Ishikawa (cell line): Measurements from ENCODE around the gene TMEM117.

Experiments used
- CEBPB ChIP-seq: IDR thresholded peaks from 2 replicates; pipeline ENCODE4 v1.6.1; 2012
- CREB1 ChIP-seq: IDR thresholded peaks from 2 replicates; pipeline ENCODE4 v1.6.1; 2012; ENCODE audit warnings: low read depth
- EGR1 ChIP-seq: IDR thresholded peaks from 2 replicates; pipeline ENCODE4 v1.6.1; 2012
- EP300 ChIP-seq: IDR thresholded peaks from 2 replicates; pipeline ENCODE4 v1.6.1; 2012; ENCODE audit warnings: borderline replicate concordance
- FOXM1 ChIP-seq: IDR thresholded peaks from 2 replicates; pipeline ENCODE4 v1.6.1; 2012; ENCODE audit warnings: low read depth, borderline replicate concordance
- NFIC ChIP-seq: IDR thresholded peaks from 2 replicates; pipeline ENCODE4 v1.6.1; 2012
- RAD21 ChIP-seq: IDR thresholded peaks from 2 replicates; pipeline ENCODE4 v1.6.1; 2012; ENCODE audit warnings: low read depth
- TAF1 ChIP-seq: IDR thresholded peaks from 2 replicates; pipeline ENCODE4 v1.6.1; 2012; ENCODE audit warnings: low read depth, mild to moderate bottlenecking
- TCF12 ChIP-seq: IDR thresholded peaks from 2 replicates; pipeline ENCODE4 v1.6.1; 2012; ENCODE audit warnings: low read depth
- TEAD4 ChIP-seq: IDR thresholded peaks from 2 replicates; pipeline ENCODE4 v1.6.1; 2012
- YY1 ChIP-seq: IDR thresholded peaks from 2 replicates; pipeline ENCODE4 v1.6.1; 2012; ENCODE audit warnings: low read depth
- ZBTB7A ChIP-seq: IDR thresholded peaks from 2 replicates; pipeline ENCODE4 v1.6.1; 2012; ENCODE audit warnings: low read depth
- TF ChIP-seq, protein P1 (sequence below): IDR thresholded peaks from 2 replicates; pipeline ENCODE4 v1.6.1; 2012; ENCODE audit warnings: low read depth, mild to moderate bottlenecking
- TF ChIP-seq, protein P2 (sequence below): IDR thresholded peaks from 2 replicates; pipeline ENCODE4 v1.6.1; 2012
- TF ChIP-seq, protein P3 (sequence below): IDR thresholded peaks from 2 replicates; pipeline ENCODE4 v1.6.1; 2012

TMEM117 gene

DNA sequence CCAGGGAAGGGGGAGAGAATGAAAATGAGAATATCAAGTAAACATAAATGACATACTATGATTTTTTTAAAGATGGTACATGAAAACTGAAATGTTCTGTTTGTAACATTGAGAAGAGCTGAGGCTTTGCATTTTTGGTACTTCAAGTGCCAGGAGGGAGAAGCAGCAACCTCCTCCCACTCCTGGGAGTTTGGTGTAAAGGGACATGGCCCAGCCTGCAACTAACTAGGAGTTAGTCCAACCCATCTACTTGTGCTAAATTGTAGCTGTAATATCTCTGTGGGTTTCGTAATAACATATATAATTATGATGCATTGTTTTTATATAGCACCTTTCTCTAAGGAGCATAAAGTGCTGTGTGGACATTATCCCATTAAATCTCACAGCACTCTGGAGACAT lies 522.8 kb downstream of the TMEM117 start:
- TF ChIP-seq CREB1: no peak
- no peak for TF ChIP-seq EGR1
- TF ChIP-seq, protein P1, sequence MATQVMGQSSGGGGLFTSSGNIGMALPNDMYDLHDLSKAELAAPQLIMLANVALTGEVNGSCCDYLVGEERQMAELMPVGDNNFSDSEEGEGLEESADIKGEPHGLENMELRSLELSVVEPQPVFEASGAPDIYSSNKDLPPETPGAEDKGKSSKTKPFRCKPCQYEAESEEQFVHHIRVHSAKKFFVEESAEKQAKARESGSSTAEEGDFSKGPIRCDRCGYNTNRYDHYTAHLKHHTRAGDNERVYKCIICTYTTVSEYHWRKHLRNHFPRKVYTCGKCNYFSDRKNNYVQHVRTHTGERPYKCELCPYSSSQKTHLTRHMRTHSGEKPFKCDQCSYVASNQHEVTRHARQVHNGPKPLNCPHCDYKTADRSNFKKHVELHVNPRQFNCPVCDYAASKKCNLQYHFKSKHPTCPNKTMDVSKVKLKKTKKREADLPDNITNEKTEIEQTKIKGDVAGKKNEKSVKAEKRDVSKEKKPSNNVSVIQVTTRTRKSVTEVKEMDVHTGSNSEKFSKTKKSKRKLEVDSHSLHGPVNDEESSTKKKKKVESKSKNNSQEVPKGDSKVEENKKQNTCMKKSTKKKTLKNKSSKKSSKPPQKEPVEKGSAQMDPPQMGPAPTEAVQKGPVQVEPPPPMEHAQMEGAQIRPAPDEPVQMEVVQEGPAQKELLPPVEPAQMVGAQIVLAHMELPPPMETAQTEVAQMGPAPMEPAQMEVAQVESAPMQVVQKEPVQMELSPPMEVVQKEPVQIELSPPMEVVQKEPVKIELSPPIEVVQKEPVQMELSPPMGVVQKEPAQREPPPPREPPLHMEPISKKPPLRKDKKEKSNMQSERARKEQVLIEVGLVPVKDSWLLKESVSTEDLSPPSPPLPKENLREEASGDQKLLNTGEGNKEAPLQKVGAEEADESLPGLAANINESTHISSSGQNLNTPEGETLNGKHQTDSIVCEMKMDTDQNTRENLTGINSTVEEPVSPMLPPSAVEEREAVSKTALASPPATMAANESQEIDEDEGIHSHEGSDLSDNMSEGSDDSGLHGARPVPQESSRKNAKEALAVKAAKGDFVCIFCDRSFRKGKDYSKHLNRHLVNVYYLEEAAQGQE: no peak
- no peak for TF ChIP-seq YY1
- TF ChIP-seq, protein P2, sequence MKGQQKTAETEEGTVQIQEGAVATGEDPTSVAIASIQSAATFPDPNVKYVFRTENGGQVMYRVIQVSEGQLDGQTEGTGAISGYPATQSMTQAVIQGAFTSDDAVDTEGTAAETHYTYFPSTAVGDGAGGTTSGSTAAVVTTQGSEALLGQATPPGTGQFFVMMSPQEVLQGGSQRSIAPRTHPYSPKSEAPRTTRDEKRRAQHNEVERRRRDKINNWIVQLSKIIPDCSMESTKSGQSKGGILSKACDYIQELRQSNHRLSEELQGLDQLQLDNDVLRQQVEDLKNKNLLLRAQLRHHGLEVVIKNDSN: no peak

DNA sequence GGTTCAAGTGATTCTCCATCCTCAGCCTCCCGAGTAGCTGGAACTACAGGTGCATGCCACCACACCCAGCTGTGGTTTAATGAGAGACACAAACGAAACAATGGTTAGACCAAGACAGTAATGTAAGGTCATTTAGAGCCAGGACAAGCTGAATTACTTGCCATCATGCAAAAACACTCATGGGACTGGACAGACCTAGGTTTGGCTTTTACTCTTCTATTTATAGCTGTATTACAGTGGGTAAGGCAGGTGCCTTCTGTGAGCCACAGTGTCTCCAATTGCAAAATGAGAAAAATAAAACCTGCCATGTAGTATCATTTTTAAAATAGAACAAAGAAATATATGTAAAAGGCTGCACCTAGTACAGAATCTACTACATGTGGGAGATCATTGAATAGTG lies 527.1 kb downstream of the TMEM117 start:
- TF ChIP-seq TCF12 (no peak), YY1 (no peak), CEBPB (no peak), EP300 (no peak), RAD21 (no peak), ZBTB7A (no peak), EGR1 (no peak), TEAD4 (no peak), CREB1 (no peak), FOXM1 (no peak), TAF1 (no peak), NFIC (no peak)
- TF ChIP-seq, protein P3, sequence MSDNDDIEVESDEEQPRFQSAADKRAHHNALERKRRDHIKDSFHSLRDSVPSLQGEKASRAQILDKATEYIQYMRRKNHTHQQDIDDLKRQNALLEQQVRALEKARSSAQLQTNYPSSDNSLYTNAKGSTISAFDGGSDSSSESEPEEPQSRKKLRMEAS: no peak
- TF ChIP-seq, protein P2: no peak
- TF ChIP-seq, protein P1: no peak

DNA sequence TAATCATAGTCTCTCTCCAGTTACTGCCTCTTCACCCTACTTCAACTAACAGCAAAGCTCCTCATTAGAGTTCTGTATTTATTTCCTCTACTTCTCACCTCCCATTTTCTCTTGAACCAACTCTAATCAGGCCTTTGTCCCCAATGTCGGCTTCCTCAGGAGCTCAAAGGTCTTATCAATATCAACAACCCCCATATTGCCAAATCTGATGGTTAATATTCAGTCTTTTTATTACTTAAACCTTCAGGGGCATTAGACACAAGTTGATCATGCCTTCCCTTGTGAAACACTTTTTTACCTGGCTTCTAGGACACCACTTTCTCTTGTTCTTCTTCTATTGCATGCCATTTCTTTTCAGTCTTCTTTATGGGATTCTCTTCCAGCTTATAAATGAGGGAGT lies 531.3 kb downstream of the TMEM117 start:
- TF ChIP-seq CEBPB: no peak
- TF ChIP-seq FOXM1: no peak
- TF ChIP-seq EGR1: no peak
- TF ChIP-seq RAD21: no peak
- TF ChIP-seq YY1: no peak
- no peak for TF ChIP-seq EP300
- TF ChIP-seq TAF1: no peak
- TF ChIP-seq, protein P2: no peak

DNA sequence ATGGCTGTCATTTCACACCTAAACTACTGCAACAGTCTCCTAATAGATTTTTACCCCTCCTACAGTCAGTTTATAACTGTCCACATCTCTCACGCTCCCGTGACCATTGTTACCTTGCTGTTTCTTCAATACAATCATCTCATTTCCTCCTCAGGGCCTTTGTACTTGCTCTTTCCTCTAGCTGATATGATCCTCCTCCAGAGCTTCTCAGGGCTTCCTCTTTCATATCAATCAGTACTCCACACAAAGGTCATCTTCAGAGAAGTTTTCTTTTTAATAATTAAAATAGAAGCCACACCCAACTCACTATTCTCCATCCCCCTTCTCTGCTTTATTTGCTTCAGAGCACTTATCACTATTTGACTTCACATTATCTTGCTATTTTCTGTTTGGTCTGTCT lies 532.0 kb downstream of the TMEM117 start:
- TF ChIP-seq NFIC: no peak
- TF ChIP-seq RAD21: no peak
- TF ChIP-seq YY1: no peak
- TF ChIP-seq, protein P2: no peak
- TF ChIP-seq FOXM1: no peak
- TF ChIP-seq, protein P3: no peak
- no peak for TF ChIP-seq EP300

DNA sequence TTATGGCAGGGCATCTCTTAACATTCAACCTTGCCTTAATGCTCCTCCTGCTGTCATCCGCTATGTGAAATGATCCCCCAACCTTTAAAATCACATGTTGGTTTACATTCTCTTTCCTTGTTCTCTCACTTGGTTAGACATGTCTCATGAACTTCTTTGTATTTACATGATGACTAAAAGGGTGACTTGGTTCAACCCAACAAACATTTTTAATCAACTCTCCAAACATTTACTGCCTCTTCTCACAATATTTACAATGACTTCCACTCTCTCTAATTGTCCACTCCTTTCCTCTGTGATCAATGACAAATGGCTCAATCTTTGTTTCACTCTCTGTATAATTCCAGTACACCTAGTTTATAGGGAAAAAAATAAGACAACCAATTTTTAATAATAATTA lies 534.1 kb downstream of the TMEM117 start:
- TF ChIP-seq YY1 (no peak), FOXM1 (no peak), TAF1 (no peak)
- TF ChIP-seq, protein P1: no peak
